Sigmoid colon (tissue), 7 donors: Measurements from ENCODE around the gene RABGAP1L. TPM values are rescaled to one million over a fixed set of nuclear protein-coding genes. Genes with fewer than 3 reads are reported as not detected.
A peak's percentile ranks its signal among the peaks of the same experiment; 100 is the strongest.

Source experiments
- DNase-seq: peaks from one replicate; pipeline ENCODE4 v3.0.0-alpha.2; 2019
- H3K27ac ChIP-seq, 4 donors: fragments of 200-600 bp; sonication (generic); one replicate each; pipeline ENCODE4 v1.5.1; 2016 to 2019; ENCODE audit warnings: mild to moderate bottlenecking in 1 of 4
- H3K27me3 ChIP-seq, 3 donors: fragments of 200-600 bp; sonication (generic); one replicate each; pipeline ENCODE4 v1.5.1; 2019; ENCODE audit warnings: mild to moderate bottlenecking in 1 of 3
- H3K36me3 ChIP-seq, 4 donors: fragments of 200-600 bp; sonication (generic); one replicate each; pipeline ENCODE4 v1.5.1; 2016 to 2019
- H3K4me1 ChIP-seq, 4 donors: fragments of 200-600 bp; sonication (generic); one replicate each; pipeline ENCODE4 v1.5.1; 2017 to 2019
- H3K4me3 ChIP-seq, 4 donors: fragments of 200-600 bp; sonication (generic); one replicate each; pipeline ENCODE4 v1.5.1; 2017 to 2019; ENCODE audit warnings: mild to moderate bottlenecking in 2 of 4, moderate library complexity in 1 of 4
- H3K9me3 ChIP-seq, 4 donors: fragments of 200-600 bp in 3 of 4; sonication (generic) in 3 of 4; one replicate each; pipeline versions ENCODE4 v1.5.1 to v1.6.1; 2013 to 2019
- CTCF ChIP-seq, 4 experiments: fragments of 450-650 bp in 3 of 4; fragments of 200-600 bp in 1 of 4; IDR thresholded peaks; one replicate each; pipeline ENCODE4 v1.5.1; 2016 to 2019; ENCODE audit warnings: antibody characterized with exemption in 4 of 4, mild to moderate bottlenecking in 3 of 4, moderate library complexity in 2 of 4
- EP300 ChIP-seq, 4 donors: sonication (generic); formaldehyde crosslinking; IDR thresholded peaks; one replicate each; pipeline ENCODE4 v1.6.1; 2017; ENCODE audit warnings: antibody characterized with exemption in 4 of 4
- POLR2A ChIP-seq, 2 donors: fragments of 450-650 bp; IDR thresholded peaks; one replicate each; pipeline ENCODE4 v1.6.1; 2016; ENCODE audit warnings: antibody characterized with exemption in 2 of 2, mild to moderate bottlenecking in 2 of 2, moderate library complexity in 2 of 2
- POLR2AphosphoS5 ChIP-seq, 4 donors: sonication (generic); formaldehyde crosslinking; IDR thresholded peaks; one replicate each; pipeline ENCODE4 v1.6.1; 2017; ENCODE audit warnings: antibody characterized with exemption in 4 of 4
- WGBS, 2 donors: extraction: QIAGEN DNeasy Blood & Tissue Kit; methylation state at CpG; one replicate each; pipeline ENCODE4 v1.1.7; 2013; 5-methylcytosine and 5-hydroxymethylcytosine counted together
- intact Hi-C: fragments of 100-400 bp; cut with DNase I; formaldehyde crosslinking; loops from one replicate; pipeline ENCODE4 v1.15.1; 2023
- polyA plus RNA-seq, 3 donors: library from polyadenylated mRNA; stranded (reverse); fragments of 200-250 nt; gene quantifications; one replicate each; pipeline ENCODE4 v1.2.3, GENCODE V29; 2013
- total RNA-seq, 4 donors: library from RNA; depleted of rRNA; stranded (reverse); fragments of >200 nt; gene quantifications; one replicate each; pipeline ENCODE4 v1.1.0, GENCODE V29; 2016
- donor health status: healthy with polysubstance abuse.
- donor health status: Bipolar disorder and iron deficiency.
- donor health status: healthy.

RABGAP1L gene
- total and polyA plus RNA-seq, 7 donors, result 25.2 to 42.9 (median 35.4) TPM

GRCh38 chr1:174988986-174989385, 829.7 kb downstream of the RABGAP1L start:
- intact Hi-C loops, result no loop called here
- peaks cover 0 to 8% (median 4%) of the 10 kb centered on the region in 4 donors for H3K4me1 ChIP-seq
- TF ChIP-seq CTCF (IDR thresholded peaks at IDR 0.05) (no peak), POLR2AphosphoS5 (IDR thresholded peaks at IDR 0.05) (no peak)
- H3K27me3 ChIP-seq, result no peaks in the 10 kb centered on the region
- H3K4me3 ChIP-seq, result no peak overlapping the region
- peak overlapping the region in 2 of 4 donors; percentile 76 for H3K27ac ChIP-seq
- no peaks in the 10 kb centered on the region for H3K9me3 ChIP-seq
- DNase-seq, result no peak
- WGBS, 2 donors, result 83 to 87% methylated on average over 3 of the region's 3 CpGs
- H3K36me3 ChIP-seq, result no peaks in the 10 kb centered on the region

- no peaks in the 10 kb centered on the region for H3K36me3 ChIP-seq
- H3K27ac ChIP-seq, result peak overlapping the region; percentile 76 to 80 (median 78)
- no peak for DNase-seq
- 75 to 86% methylated on average over 5 of the region's 5 CpGs for WGBS, 2 donors
- no peak for TF ChIP-seq POLR2A (IDR thresholded peaks at IDR 0.05)
- no peak for TF ChIP-seq EP300 (IDR thresholded peaks at IDR 0.05)
- TF ChIP-seq POLR2AphosphoS5 (IDR thresholded peaks at IDR 0.05), result no peak
- TF ChIP-seq CTCF (IDR thresholded peaks at IDR 0.05), result no peak
- H3K9me3 ChIP-seq, result no peaks in the 10 kb centered on the region
- H3K4me3 ChIP-seq, result peak overlapping the region in 3 of 4 donors; percentile 50 to 51 (median 51)
- H3K4me1 ChIP-seq, result peaks cover 0 to 8% (median 4%) of the 10 kb centered on the region in 4 donors
- no peaks in the 10 kb centered on the region for H3K27me3 ChIP-seq
- intact Hi-C loops, result loop anchor here (10.0 kb wide), 2 partner anchors 965 to 1555 kb away; partner anchors contain the start of gene RC3H1
Observed at GRCh38 chr1:174989536-174990220, 830.4 kb downstream of the RABGAP1L start.

- H3K4me1 ChIP-seq, result peaks cover 0 to 8% (median 4%) of the 10 kb centered on the region in 4 donors
- WGBS, 2 donors, result 5 to 13% methylated on average over 6 of the region's 6 CpGs
- peak in 3 of 4 donors; percentile 31 to 38 (median 31) for TF ChIP-seq POLR2AphosphoS5 (IDR thresholded peaks at IDR 0.05)
- TF ChIP-seq CTCF (IDR thresholded peaks at IDR 0.05), result no peak
- no peaks in the 10 kb centered on the region for H3K27me3 ChIP-seq
- DNase-seq, result no peak
- no peaks in the 10 kb centered on the region for H3K36me3 ChIP-seq
- peak overlapping the region; percentile 76 to 80 (median 78) for H3K27ac ChIP-seq
- H3K4me3 ChIP-seq, result peak overlapping the region; percentile 44 to 51 (median 50)
- no peaks in the 10 kb centered on the region for H3K9me3 ChIP-seq
- intact Hi-C loops, result loop anchor here (10.0 kb wide), 2 partner anchors 966 to 1556 kb away; partner anchors contain the start of gene RC3H1
Observed at GRCh38 chr1:174990382-174990999, 831.2 kb downstream of the RABGAP1L start.

- 97 to 98% methylated on average over 1 of the region's 1 CpG for WGBS, 2 donors
Observed at GRCh38 chr1:174991473-174991872, 832.2 kb downstream of the RABGAP1L start.

More at GRCh38 chr1:174991473-174991872, 832.2 kb downstream of the RABGAP1L start:
- TF ChIP-seq POLR2A (IDR thresholded peaks at IDR 0.05), result no peak
- TF ChIP-seq EP300 (IDR thresholded peaks at IDR 0.05), result no peak
- no peak for TF ChIP-seq CTCF (IDR thresholded peaks at IDR 0.05)
- TF ChIP-seq POLR2AphosphoS5 (IDR thresholded peaks at IDR 0.05), result no peak
- Histone ChIP-seq H3K4me1 (peaks cover 0 to 8% (median 4%) of the 10 kb centered on the region in 4 donors), H3K27me3 (no peaks in the 10 kb centered on the region), H3K36me3 (no peaks in the 10 kb centered on the region), H3K9me3 (no peaks in the 10 kb centered on the region), H3K27ac (peak overlapping the region in 1 of 4 donors; percentile 76), H3K4me3 (no peak overlapping the region)
- no peak for DNase-seq
- intact Hi-C loops, result loop anchor here (10.0 kb wide), 2 partner anchors 967 to 1557 kb away; partner anchors contain the start of gene RC3H1
